AML-193 (cell line): ENCODE measurements around the gene ANKRD12.
"Not testable (repeated sequence)": the region's sequence is repeated elsewhere in the genome, so short reads cannot be mapped to it uniquely, and the experiment has no call there.

Experiments used
- DNase-seq, 2 experiments: peaks; one replicate each; lab custom pipeline; 2025; lab: John Stamatoyannopoulos, UW

ANKRD12 gene

DNA sequence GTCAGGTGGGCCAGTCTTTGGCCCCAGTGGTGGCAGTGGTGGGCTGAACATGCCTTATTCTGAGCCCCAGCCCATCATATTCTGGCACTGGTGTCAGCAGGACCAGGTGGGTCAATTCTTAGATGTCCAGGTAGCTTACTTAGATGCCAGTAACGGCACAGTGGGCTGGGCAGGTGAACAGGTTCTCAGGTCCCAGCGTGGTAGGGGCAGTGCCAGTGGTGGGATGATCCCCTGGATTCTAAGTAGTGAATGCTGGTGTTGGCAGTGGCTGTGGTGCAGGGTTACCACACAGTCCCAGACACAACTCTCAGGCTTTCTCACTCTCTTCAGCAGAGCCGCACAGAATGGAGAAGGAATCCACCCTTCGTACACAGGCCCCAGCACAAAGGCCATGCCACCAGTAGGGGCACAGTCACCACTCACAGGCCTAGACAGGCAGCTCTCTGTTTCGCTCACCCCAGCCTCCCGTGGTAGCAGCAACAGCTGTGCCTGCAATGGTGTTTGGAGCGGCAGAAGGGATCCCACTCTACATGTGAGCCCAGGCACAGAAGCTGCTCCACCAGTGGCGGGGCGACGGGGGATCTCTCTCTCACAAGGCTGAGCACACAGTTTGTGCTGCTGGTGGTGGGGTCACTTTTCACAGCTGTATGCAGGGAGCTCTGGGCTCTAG lies 97.3 kb downstream of the ANKRD12 start:
- no peak for DNase-seq

- DNase-seq = no peak
Observed at GRCh38 chr18:9234528-9234927, 97.9 kb downstream of the ANKRD12 start.

- DNase-seq = no peak
Observed at GRCh38 chr18:9237981-9238380, 101.4 kb downstream of the ANKRD12 start.

- DNase-seq = no peak
Observed at GRCh38 chr18:9239720-9240119, 103.1 kb downstream of the ANKRD12 start.

DNA sequence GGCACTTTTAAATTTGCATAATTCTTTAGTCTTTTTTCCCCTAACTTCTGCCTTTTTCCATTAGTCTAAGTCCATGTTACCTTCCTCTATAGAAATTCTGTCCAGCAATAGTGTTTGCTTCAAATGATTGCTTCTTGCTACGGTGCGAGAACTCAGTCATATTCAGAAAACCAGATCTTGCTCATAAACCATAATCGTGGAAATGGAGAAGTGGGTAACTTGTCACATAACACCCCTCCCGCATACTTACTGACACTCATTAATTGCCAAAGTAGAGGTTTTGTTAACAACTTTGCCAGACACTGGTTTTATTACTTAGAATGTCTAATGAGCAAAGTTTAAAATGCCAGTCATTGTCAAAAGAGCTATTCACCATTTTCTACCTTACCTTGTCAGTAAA lies 103.7 kb downstream of the ANKRD12 start:
- DNase-seq = no peak

DNA sequence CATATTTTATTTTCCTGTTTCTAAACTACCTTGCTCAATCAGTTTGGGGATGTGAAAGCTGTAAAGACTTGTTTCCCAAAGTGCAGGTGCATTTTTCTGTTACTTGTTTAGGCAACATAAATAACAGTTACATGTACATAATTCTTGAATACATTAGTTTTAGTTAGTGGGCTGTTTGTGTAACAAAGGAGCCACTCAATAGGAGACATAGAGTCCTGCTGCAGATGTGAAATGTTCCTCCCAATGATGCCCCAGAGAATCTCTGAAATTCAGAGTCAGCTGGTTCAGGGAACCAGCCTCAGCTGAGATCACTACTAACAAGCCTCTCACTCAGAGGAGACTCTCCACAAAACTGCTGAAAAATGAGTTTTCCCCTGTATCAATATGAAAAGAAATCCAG lies 106.4 kb downstream of the ANKRD12 start:
- DNase-seq = no peak

DNA sequence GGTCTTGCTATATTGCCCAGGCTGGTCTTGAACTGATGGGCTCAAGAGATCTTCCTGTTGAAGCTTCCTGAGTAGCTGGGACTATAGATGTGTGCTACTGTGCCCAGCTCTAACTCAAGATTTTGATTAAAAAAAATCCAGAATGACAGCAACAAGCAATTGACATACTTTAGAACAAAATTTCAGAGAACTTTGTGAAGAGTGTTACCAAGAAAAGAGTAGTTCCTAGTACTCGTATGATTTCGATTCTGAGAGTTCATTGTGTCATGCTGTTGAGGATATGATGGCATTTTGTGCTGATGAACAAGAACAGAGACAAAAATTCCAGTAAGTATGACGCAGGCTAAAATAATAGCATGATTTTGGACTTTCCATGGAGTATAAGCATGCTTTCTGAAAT lies 107.8 kb downstream of the ANKRD12 start:
- no peak for DNase-seq

- DNase-seq = no peak
Observed at GRCh38 chr18:9248661-9249060, 112.1 kb downstream of the ANKRD12 start.

DNA sequence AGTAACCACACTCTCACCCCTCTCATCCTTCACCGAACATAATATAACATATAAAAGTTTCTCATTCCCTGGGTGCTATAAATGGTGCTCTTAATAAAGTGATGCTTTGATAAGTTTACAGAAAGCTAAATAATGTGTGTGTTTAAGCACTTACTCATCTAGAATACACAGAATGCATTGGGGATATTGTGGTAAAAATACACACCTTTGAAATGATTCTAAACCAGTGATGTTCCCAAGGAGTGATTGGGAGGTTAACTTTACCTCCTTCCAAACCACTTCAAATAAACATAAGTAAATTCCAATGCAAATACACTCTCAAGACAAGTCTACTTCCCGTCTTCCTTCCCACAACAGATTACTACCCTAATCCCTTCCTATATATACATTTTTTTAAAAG lies 112.7 kb downstream of the ANKRD12 start:
- no peak for DNase-seq

- no peak for DNase-seq
Observed at GRCh38 chr18:9259173-9259572, 122.6 kb downstream of the ANKRD12 start.

DNA sequence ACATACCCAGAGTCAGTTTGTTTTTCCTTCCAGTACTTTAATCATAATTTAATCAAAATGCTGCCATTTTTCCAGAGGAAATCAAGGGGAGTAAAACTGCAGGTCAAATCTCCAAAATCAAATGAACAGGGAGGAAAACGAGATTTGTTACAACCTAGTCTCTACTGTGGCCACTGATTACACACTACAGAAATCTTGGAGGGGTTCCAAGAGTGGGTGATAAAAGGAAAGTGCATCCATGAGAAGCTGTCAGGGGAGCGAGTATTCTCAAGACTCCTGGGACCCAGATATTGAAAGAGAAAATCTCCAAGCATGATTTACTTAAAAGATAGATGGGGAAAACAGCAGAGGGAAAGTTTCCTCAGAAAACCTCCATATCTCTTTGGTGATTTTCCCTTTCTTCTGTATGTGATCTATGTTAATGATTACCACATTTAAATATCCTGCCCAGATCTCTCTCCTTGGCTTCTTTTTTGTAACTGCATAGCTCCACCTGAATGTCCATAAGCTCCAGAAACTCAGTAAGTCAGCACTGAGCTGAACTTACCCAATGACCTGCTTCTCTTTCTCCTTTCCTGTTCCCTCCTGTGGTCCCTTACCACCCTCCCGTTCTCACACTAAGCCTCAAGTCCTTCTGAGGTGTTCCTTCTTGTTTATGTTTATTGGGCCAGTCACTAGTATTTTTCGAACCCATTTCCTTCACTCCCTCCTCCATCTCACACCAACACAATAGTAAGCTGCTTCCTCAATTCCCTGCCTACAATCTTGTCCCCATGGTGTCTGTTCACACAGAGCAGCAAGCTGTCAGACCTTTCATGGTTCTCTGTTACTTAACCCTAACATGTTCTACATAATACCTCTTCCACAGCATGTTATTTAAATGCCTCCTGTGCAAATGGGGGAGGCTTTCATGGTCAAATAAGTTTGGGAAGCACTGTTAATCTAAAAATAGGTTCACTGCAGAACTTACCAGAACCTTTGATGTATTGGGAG lies 124.1 kb downstream of the ANKRD12 start:
- no peak for DNase-seq

DNA sequence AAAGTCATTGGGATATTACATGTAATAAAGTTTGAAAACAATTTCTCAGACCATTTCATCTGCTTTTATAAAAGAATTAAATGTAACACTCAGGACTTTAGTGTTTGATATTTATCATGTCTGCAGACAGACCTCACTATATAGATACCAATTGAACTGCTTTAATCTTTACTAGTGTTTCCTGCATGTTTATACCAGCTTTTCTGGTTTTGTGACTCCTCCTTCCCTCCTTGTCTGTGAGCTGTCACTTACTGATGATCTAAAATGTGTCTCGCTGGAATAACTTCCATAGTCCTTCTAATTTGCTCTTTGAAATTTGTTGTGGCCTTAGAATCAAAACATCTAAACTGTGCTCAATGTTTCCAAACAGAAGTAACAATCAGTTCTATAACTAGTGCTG lies 126.7 kb downstream of the ANKRD12 start:
- no peak for DNase-seq

DNA sequence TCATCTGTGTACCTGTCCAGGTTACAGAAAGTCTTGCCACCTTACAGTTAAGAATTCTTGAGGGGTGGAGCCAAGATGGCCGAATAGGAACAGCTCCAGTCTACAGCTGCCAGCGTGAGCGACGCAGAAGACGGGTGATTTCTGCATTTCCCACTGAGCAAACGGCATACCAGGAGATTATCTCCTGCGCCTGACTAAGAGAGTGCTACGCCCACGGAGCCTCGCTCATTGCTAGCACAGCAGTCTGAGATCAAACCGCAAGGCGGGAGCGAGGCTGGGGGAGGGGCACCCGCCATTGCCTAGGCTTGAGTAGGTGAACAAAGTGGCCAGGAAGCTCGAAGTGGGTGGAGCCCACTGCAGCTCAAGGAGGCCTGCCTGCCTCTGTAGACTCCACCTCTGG lies 128.2 kb downstream of the ANKRD12 start:
- not testable (repeated sequence) for DNase-seq

DNA sequence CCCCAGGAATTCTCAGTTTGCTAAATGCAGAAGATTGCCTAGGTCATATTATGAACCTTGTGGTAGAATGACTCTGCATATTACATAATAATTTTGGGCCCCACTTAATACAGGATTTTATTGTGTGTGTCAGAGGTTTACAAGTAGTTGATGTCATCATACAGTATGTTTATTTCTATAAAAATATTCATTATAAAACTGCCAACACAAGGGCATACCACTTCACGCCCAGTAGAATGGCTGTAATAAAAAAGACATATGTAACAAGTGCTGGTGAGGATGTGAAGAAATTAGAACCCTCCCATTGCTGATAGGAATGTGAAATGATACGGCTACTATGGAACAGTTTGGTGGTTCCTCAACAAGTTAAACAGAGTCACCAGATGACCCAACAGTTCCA lies 136.6 kb downstream of the ANKRD12 start:
- no peak for DNase-seq

GRCh38 chr18:9275890-9276289 lies 139.3 kb downstream of the ANKRD12 start:
- DNase-seq = no peak

DNA sequence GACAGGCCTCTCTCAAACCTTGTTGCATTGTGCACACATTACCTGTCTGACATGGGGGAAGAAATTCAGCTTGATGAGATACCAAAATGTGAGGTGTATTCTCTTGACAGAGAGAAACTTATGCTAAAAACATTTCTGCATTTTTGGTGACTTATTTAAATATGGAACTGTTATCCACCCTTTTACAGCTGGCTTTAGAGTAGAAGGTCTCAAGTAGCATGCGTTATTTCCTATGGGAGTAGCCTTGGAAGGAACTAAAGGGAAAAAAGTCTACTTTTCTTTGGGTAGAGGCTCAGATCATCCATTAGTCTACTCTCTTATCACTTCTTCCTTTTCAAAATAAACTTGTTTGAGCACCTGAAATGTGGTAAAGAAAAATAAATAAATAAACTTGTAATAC lies 141.4 kb downstream of the ANKRD12 start:
- no peak for DNase-seq

DNA sequence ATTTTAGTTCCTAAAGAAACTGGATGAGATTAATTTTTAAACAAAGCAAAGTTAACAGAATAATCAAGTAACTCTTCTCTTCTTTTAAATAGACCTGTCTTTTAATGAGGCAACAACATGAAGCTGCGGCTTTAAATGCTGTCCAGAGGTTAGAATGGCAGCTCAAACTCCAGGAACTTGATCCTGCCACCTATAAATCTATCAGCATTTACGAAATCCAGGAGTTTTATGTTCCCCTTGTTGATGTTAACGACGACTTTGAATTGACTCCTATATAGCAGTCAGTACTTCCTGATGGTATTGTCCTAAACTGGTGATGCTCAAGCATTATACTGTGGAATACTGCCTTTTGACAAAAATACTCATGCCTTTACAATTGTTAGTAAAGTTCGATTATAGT lies 144.3 kb downstream of the ANKRD12 start:
- DNase-seq = no peak

- DNase-seq = no peak
Observed at GRCh38 chr18:9281780-9282179, 145.2 kb downstream of the ANKRD12 start.

DNA sequence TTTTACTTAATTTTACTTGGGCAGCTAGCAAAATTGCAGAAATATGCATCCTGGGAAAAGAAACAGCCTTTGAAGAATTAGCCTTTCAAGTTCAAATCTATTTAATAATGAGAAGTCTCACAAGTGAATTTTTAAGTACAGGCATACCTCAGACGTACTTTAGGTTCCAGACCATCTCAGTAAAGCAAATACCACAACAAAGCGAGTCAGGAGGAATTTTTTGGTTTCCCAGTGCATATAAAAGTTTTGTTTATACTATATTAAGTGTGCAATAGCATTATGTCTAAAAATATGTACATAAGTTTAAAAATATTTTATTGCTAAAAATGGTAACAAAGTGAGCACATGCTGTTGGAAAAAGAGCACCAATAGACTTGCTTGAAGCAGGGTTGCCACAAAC lies 147.2 kb downstream of the ANKRD12 start:
- no peak for DNase-seq

- no peak for DNase-seq
Observed at GRCh38 chr18:9285604-9286003, 149.0 kb downstream of the ANKRD12 start.

DNA sequence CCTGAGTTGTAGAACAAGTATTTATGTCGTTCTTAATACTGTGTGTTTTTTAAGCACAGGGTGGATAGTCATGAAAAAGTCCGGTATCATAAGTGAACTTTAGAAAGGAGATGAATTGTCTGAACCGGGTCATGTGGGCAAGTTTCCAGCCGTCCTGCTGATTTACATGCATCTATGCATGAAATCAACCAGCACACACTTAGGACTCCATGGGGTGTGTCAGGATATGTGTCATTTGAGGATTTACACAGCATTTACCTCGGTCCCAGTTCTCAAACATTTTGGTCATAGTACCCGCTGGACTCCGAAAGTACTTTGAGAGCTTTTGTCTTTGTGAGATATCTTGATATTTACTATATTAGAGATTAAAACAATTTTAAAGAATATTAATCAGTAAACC lies 150.5 kb downstream of the ANKRD12 start:
- no peak for DNase-seq

GRCh38 chr18:9289698-9290097 lies 153.1 kb downstream of the ANKRD12 start:
- DNase-seq = no peak

- DNase-seq = no peak
Observed at GRCh38 chr18:9290156-9290555, 153.6 kb downstream of the ANKRD12 start.
